DMS153 (cell line): ENCODE data around the gene KDM7A.
"Not testable (repeated sequence)": the region's sequence is repeated elsewhere in the genome, so short reads cannot be mapped to it uniquely, and the experiment has no call there.

Source experiments
- DNase-seq: peaks from one replicate; lab custom pipeline; 2025; lab: John Stamatoyannopoulos, UW

KDM7A gene

GRCh38 chr7:140176811-140177702, at the start of gene KDM7A:
Gene KDM7A (minus strand): TSS chr7:140176983. CDS start chr7:140176937, 46 bp downstream.
- DNase-seq, result peak; percentile 73

- DNase-seq, result no peak
Observed at GRCh38 chr7:140225562-140226249, 48.9 kb upstream of the KDM7A start.

- no peak for DNase-seq
Observed at GRCh38 chr7:140223515-140224221, 46.9 kb upstream of the KDM7A start.

- no peak for DNase-seq
Observed at GRCh38 chr7:140222814-140223213, 46.0 kb upstream of the KDM7A start.

GRCh38 chr7:140219672-140220524, 43.1 kb upstream of the KDM7A start:
- no peak for DNase-seq

- no peak for DNase-seq
Observed at GRCh38 chr7:140218656-140219055, 41.9 kb upstream of the KDM7A start.

GRCh38 chr7:140217750-140218501, 41.1 kb upstream of the KDM7A start:
- no peak for DNase-seq

GRCh38 chr7:140215281-140215680, 38.5 kb upstream of the KDM7A start:
- no peak for DNase-seq

GRCh38 chr7:140214075-140214684, 37.4 kb upstream of the KDM7A start:
- DNase-seq, result no peak

- DNase-seq, result no peak
Observed at GRCh38 chr7:140213684-140214074, 36.9 kb upstream of the KDM7A start.

- DNase-seq, result no peak
Observed at GRCh38 chr7:140212100-140212881, 35.5 kb upstream of the KDM7A start.

GRCh38 chr7:140211698-140212097, 34.9 kb upstream of the KDM7A start:
- DNase-seq, result no peak

GRCh38 chr7:140209866-140210609, 33.3 kb upstream of the KDM7A start:
- no peak for DNase-seq

- DNase-seq, result no peak
Observed at GRCh38 chr7:140206616-140207389, 30.0 kb upstream of the KDM7A start.

GRCh38 chr7:140205600-140205999, 28.8 kb upstream of the KDM7A start:
- DNase-seq, result no peak

- no peak for DNase-seq
Observed at GRCh38 chr7:140203556-140203955, 26.8 kb upstream of the KDM7A start.

- DNase-seq, result not testable (repeated sequence)
Observed at GRCh38 chr7:140202942-140203341, 26.2 kb upstream of the KDM7A start.

GRCh38 chr7:140201393-140201792, 24.6 kb upstream of the KDM7A start:
- no peak for DNase-seq
